ENCODE data around the gene SLC9A3.

Gene SLC9A3

GRCh38 chr5:538271-538771 is 14.1 kb upstream of the SLC9A3 start:
- no peak for FAIRE-seq

- no peak for FAIRE-seq
Observed at GRCh38 chr5:537621-538071, 13.4 kb upstream of the SLC9A3 start.

DNA sequence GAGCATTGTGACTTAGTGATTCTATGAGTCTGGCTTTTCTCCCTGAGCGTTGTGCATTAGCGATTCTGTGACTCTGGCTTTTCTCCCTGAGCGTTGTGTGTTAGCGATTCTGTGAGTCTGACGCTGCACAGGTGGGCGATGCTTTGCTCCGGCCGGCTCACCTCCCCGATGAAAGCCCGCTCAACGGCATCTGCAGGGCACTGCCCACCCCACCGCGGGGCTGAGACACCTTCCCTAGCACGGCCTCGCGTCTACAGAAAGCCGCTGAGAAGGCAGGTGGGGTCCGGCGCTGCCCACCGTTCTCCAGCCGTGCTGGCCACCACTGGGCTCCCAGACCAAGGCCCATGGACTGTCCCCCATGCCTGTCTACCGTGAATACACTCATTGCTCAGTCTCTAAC is 12.8 kb upstream of the SLC9A3 start:
- FAIRE-seq: no peak

GRCh38 chr5:535846-536698 is 11.8 kb upstream of the SLC9A3 start:
- FAIRE-seq: no peak

- no peak for FAIRE-seq
Observed at GRCh38 chr5:534743-535671, 10.8 kb upstream of the SLC9A3 start.

GRCh38 chr5:533955-534742 is 9.9 kb upstream of the SLC9A3 start:
- no peak for FAIRE-seq

- no peak for FAIRE-seq
Observed at GRCh38 chr5:533243-533954, 9.2 kb upstream of the SLC9A3 start.

DNA sequence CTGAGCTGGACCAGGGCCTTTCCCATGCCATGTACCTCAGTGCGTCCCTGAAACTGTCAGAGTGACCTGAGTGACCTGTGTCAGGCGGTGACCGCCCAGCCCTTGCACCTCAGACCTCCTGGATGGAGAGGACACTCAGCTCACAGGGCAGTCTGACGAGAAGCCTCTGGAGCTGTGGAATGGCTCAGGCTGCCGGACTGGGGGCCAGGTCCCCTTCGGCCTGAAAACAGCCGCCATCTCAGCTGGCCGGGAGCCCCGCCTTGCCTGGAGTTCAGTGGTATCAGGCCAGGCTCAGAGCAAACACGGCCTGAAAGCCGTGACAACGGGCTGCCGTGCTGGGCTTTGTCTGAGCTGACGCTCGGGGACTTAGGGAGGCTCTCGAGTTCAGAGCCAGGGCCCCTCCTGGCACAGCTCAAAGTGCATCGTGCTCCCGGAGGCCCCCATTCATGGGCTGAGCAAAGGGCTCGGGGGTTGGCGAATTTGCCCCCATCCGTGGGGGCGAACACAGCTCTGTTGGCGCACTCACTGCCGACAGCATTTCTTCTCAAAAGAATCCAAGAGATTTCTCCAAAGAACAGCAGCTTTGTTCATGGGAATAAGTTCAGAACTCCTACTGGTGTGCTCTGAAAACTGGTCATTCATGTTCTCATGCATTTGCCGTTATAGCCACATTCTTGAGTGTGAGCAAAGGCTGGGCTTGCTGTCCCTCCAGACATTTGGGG is 8.4 kb upstream of the SLC9A3 start:
- FAIRE-seq: no peak

DNA sequence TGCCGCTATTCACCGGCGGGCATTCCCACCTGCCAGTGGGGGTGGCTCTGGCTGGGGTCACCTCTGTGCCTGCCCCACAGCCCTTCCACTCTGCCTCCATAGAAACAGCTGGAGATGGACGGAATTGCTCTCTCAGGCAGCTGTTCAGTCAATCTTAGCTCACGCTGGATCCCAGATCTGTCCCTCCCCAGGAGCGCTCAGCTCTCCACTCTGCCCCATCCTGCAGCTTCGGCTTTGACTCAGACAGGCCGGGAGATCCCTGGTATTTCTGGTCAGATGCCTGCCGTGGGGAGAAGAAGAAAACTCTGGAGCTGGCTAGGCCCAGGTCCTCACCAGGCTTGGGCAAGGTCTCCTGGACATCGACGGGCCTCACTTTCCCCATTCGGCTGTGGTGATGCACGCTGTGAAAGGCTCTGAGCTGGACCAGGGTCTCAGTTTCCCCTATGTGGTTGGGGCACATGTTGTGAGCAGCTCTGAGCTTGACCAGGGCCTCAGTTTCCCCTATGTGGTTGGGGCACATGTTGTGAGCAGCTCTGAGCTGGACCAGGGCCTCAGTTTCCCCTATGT is 7.6 kb upstream of the SLC9A3 start:
- FAIRE-seq: no peak

GRCh38 chr5:531101-531748 is 7.0 kb upstream of the SLC9A3 start:
- FAIRE-seq: no peak

DNA sequence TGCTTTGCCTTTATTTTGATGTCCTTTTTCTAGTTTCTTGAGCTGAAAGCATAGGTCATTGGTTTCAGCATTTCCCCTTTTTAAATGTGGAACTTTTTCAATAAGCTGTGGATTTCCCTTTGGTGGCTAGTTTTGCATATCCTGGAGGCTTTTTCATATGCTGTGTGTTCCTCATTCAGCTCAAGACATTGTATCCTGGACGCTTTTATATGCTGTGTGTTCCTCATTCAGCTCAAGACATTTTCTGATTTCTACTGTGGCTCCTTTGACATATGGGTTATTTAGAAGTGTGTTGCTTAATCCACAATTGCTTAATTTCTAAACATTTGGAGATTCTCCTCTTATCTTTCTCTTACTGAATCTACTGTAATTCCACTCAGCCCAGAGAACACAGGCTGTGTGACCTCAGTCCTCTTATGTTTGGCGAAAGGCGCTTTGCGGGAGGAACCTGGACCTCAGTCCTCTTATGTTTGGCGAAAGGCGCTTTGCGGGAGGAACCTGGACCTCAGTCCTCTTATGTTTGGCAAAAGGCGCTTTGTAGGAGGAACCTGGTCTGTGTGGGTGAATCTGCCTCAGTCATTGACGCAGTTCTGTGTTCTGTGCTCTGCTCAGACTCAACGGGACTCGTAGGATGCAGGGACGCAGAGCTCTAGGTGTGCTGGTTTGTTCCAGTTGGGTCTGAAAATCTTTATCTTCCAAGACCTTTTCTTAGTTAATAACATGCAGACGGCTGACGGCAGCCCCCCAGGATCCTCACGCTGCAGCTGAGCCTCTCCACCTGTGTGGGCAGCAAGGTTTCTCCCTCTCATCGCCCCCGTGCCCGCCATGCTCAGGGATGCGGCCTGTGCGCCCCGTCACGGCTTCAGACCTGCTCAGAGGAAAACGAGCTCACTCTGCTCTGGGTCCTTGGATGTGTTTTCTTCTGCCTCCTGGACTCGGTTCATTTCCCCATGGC is 6.0 kb upstream of the SLC9A3 start:
- FAIRE-seq: no peak

GRCh38 chr5:528629-529511 is 4.6 kb upstream of the SLC9A3 start:
- FAIRE-seq: no peak

DNA sequence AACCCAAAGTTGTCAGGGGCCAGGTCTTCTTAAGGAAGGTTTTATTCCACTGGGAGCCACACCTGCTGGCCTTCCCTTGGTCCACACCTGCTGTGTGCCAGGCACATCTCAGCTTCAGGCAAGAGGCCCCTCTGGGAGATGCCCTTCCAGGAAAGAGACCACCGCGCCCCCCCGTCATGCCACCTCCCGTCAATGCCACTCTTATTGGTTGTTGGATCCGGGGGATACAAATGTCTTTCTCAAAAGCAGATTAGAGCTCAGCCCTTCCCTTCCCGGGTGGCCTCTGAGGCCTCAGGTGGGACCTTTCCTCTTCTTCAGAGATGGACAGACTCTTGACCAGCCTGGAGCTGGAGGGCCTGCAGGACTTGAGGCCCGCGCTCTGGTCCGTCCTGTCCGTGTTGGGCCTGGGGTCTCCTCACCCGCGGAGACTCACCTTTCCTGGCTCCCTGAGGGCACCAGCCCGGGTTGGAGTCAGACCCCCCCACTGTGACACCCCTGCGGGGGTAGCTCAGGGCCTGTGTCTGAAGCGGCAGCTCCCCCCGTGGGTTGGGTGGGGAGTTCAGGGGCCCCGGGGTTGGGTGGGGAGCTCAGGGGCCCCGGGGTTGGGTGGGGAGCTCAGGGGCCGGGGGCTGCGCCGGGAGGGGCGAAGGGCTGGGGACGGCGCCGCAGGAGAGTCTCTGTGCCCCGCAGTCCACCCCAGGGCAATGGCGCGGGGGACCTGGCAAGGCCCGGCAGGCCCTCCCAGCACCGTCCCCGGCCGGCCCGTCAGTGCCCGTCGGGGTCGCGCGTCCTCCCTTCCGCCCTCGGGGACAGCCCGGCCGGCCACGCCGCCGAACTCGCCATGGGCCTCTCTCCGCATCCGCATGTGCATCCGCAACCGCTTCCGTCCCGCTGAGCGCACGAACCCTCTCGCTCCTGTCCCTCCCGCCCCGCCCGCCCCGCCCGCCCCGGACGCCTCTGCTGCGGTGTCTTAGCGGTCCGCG is 3.7 kb upstream of the SLC9A3 start:
- FAIRE-seq: no peak

GRCh38 chr5:526456-527088 is 2.3 kb upstream of the SLC9A3 start:
- no peak for FAIRE-seq

GRCh38 chr5:525916-526315 is 1.7 kb upstream of the SLC9A3 start:
- FAIRE-seq: no peak
